ENCODE data around the gene ACKR4. TPM values are rescaled to one million over a fixed set of nuclear protein-coding genes. Genes with fewer than 3 reads are reported as not detected.
A peak's percentile ranks its signal among the peaks of the same experiment; 100 is the strongest.
"Not testable (repeated sequence)": the region's sequence is repeated elsewhere in the genome, so short reads cannot be mapped to it uniquely, and the experiment has no call there.

The ACKR4 gene
- total RNA-seq, 6 donors from 2014 or later, result 3.7 to 8.5 (median 7.2) TPM; not detected in 1

DNA sequence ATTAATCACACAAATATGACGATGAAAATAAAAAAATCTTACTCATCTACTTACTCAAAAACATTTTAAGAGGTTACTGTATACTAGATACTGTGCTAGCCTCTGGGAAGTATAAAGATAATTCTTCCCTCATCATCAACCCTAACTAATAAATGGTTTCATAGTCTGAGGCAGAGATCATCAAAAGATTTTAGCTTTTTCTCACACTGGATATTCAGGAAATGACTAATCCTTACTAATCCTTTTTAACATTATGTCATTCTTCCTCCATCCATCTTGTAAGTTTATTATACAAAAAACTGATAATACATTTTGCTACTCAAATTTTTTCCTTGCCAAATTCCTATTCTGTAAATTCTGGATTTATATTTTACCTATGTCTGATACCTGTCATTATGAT lies 32.9 kb downstream of the ACKR4 start:
- Histone ChIP-seq H3K4me1 (no peaks in the 10 kb centered on the region), H3K4me3 (no peak overlapping the region), H3K36me3 (peaks cover 0 to 37% (median 2%) of the 10 kb centered on the region in 4 donors), H3K27ac (no peak overlapping the region), H3K27me3 (no peaks in the 10 kb centered on the region), H3K9me3 (no peaks in the 10 kb centered on the region)
- ATAC-seq (ENCODE audit: low FRiP score in 2 of 2) (peak in 1 of 2 donors; percentile 77), DNase-seq (no peak)
- TF ChIP-seq POLR2AphosphoS5 (IDR thresholded peaks at IDR 0.05) (no peak), CTCF (IDR thresholded peaks at IDR 0.05) (no peak), EP300 (IDR thresholded peaks at IDR 0.05) (no peak), POLR2A (IDR thresholded peaks at IDR 0.05) (no peak)
- WGBS, 2 donors, result 79 to 94% methylated on average over 1 of the region's 1 CpG

- H3K4me1 ChIP-seq, result no peaks in the 10 kb centered on the region
- no peaks in the 10 kb centered on the region for H3K9me3 ChIP-seq
- WGBS, 2 donors, result 93 to 97% methylated on average over 7 of the region's 7 CpGs
- no peak overlapping the region for H3K27ac ChIP-seq
- H3K4me3 ChIP-seq, result no peak overlapping the region
- peaks cover 0 to 43% (median 2%) of the 10 kb centered on the region in 4 donors for H3K36me3 ChIP-seq
- H3K27me3 ChIP-seq, result no peaks in the 10 kb centered on the region
- no peak for TF ChIP-seq POLR2A (IDR thresholded peaks at IDR 0.05)
- TF ChIP-seq POLR2AphosphoS5 (IDR thresholded peaks at IDR 0.05), result no peak
- no peak for TF ChIP-seq CTCF (IDR thresholded peaks at IDR 0.05)
- no peak for TF ChIP-seq EP300 (IDR thresholded peaks at IDR 0.05)
- DNase-seq (no peak), ATAC-seq (ENCODE audit: low FRiP score in 2 of 2) (no peak)
Measured at GRCh38 chr3:132630612-132631011, 33.5 kb downstream of the ACKR4 start.

- no peaks in the 10 kb centered on the region for H3K27me3 ChIP-seq
- H3K36me3 ChIP-seq, result peaks cover 0 to 31% (median 1%) of the 10 kb centered on the region in 4 donors
- no peak overlapping the region for H3K27ac ChIP-seq
- ATAC-seq (ENCODE audit: low FRiP score in 2 of 2), result no peak
- DNase-seq, result no peak
- H3K4me3 ChIP-seq, result no peak overlapping the region
- TF ChIP-seq POLR2A (IDR thresholded peaks at IDR 0.05) (no peak), POLR2AphosphoS5 (IDR thresholded peaks at IDR 0.05) (no peak), CTCF (IDR thresholded peaks at IDR 0.05) (no peak), EP300 (IDR thresholded peaks at IDR 0.05) (no peak)
- no peaks in the 10 kb centered on the region for H3K4me1 ChIP-seq
- no peaks in the 10 kb centered on the region for H3K9me3 ChIP-seq
Measured at GRCh38 chr3:132635052-132635451, 38.0 kb downstream of the ACKR4 start.

DNA sequence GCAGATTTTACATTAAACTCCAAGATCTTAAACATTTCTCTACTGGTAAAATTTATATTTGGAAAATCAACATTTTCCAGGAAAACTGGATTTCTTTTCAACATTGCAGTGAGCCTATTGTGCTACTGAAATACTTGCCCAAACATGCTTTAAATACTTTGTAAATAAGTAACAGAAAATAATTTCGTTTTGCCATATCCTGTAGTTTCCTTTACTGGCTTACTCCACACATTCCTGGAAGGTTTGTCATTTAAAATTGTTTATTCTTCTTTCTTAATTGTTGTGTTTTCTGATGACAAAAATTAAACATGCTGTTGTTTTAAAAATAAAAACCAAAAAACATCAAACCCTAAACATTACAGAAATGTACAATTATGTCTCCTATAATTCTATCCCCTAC lies 40.5 kb downstream of the ACKR4 start:
- H3K4me1 ChIP-seq, result no peaks in the 10 kb centered on the region
- no peak overlapping the region for H3K4me3 ChIP-seq
- no peak overlapping the region for H3K27ac ChIP-seq
- no peak for ATAC-seq (ENCODE audit: low FRiP score in 2 of 2)
- TF ChIP-seq CTCF (IDR thresholded peaks at IDR 0.05) (no peak), POLR2A (IDR thresholded peaks at IDR 0.05) (no peak), POLR2AphosphoS5 (IDR thresholded peaks at IDR 0.05) (no peak), EP300 (IDR thresholded peaks at IDR 0.05) (no peak)
- DNase-seq, result no peak
- no peaks in the 10 kb centered on the region for H3K27me3 ChIP-seq
- H3K9me3 ChIP-seq, result no peaks in the 10 kb centered on the region
- peaks cover 0 to 22% (median 3%) of the 10 kb centered on the region in 4 donors for H3K36me3 ChIP-seq
- WGBS, 2 donors, result 25 to 39% methylated on average over 1 of the region's 1 CpG

DNA sequence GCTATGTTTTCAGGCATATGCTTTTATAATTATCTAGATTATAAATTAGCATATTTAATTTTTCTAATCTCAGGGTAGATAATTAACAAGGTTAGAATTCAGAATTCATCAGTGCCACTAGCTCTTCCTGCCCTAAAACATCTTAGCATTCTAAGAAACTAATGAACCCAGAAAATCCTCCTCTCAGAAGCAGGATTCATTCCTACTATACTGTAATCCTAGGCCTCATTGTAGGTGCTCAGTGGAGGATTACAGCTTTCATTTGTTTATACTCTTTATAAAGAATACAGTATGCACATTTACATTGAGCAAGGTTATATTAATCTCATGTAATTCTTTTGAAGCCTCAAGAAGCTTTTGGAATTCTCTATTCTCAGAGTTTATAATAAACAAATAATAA lies 41.6 kb downstream of the ACKR4 start:
- Histone ChIP-seq H3K9me3 (no peaks in the 10 kb centered on the region), H3K27ac (no peak overlapping the region), H3K36me3 (peaks cover 0 to 22% (median 3%) of the 10 kb centered on the region in 4 donors), H3K4me1 (no peaks in the 10 kb centered on the region), H3K4me3 (no peak overlapping the region), H3K27me3 (no peaks in the 10 kb centered on the region)
- DNase-seq (no peak), ATAC-seq (ENCODE audit: low FRiP score in 2 of 2) (no peak)
- TF ChIP-seq POLR2A (IDR thresholded peaks at IDR 0.05) (no peak), POLR2AphosphoS5 (IDR thresholded peaks at IDR 0.05) (no peak), EP300 (IDR thresholded peaks at IDR 0.05) (no peak), CTCF (IDR thresholded peaks at IDR 0.05) (no peak)

- not testable (repeated sequence) for ATAC-seq (ENCODE audit: low FRiP score in 2 of 2); H3K9me3 ChIP-seq; H3K4me3 ChIP-seq; H3K4me1 ChIP-seq; H3K27ac ChIP-seq; DNase-seq; H3K27me3 ChIP-seq
- peaks cover 0 to 17% (median 3%) of the 10 kb centered on the region in 4 donors for H3K36me3 ChIP-seq
- WGBS, 2 donors, result 76 to 89% methylated on average over 2 of the region's 2 CpGs
Measured at GRCh38 chr3:132641427-132641826, 44.4 kb downstream of the ACKR4 start.
